HFFc6 (cell line): ENCODE measurements around the gene ZBTB47. TPM values are rescaled to one million over a fixed set of nuclear protein-coding genes. Genes with fewer than 3 reads are reported as not detected.
A peak's percentile ranks its signal among the peaks of the same experiment; 100 is the strongest.

Experiments used
- DNase-seq: peaks from one replicate; pipeline ENCODE4 v3.0.0-alpha.2; 2018
- H3K27ac Mint-ChIP-seq: 2 replicates; pipeline ENCODE4 v1.8.0; 2020; ENCODE audit warnings: mild to moderate bottlenecking, mixed read lengths
- H3K27me3 Mint-ChIP-seq: 2 replicates; pipeline ENCODE4 v1.8.0; 2021; ENCODE audit warnings: mild to moderate bottlenecking, moderate library complexity, mixed read lengths; ENCODE audit not compliant: insufficient read depth
- H3K36me3 Mint-ChIP-seq: 2 replicates; pipeline ENCODE4 v1.8.0; 2021; ENCODE audit warnings: low read depth, mixed read lengths
- H3K4me1 Mint-ChIP-seq: 2 replicates; pipeline ENCODE4 v1.8.0; 2020; ENCODE audit warnings: low read depth, mixed read lengths
- H3K4me3 Mint-ChIP-seq: 2 replicates; pipeline ENCODE4 v1.8.0; 2020; ENCODE audit warnings: mild to moderate bottlenecking, moderate library complexity, mixed read lengths
- H3K9me3 Mint-ChIP-seq: 2 replicates; pipeline ENCODE4 v1.8.0; 2020; ENCODE audit warnings: mild to moderate bottlenecking, mixed read lengths
- total RNA-seq, 6 experiments: library from RNA; stranded (reverse); fragmentation: NEBNext Ultra II Directional; extraction: Animal tissue kit (Norgen Biotek cat#: 25700); gene quantifications; 2 replicates in 1 of 6; 3 replicates in 5 of 6; pipeline ENCODE4 v1.2.3, GENCODE V29; 2021
- TF ChIP-seq, protein P1 (sequence below): fragments of 200-600 bp; sonication (generic); IDR thresholded peaks from 2 replicates; pipeline ENCODE4 v1.5.0; 2021; ENCODE audit warnings: antibody characterized with exemption, mild to moderate bottlenecking

Gene ZBTB47
- total RNA-seq, 6 experiments from 2014 or later = 26.3 to 35.7 (median 29.3) TPM

DNA sequence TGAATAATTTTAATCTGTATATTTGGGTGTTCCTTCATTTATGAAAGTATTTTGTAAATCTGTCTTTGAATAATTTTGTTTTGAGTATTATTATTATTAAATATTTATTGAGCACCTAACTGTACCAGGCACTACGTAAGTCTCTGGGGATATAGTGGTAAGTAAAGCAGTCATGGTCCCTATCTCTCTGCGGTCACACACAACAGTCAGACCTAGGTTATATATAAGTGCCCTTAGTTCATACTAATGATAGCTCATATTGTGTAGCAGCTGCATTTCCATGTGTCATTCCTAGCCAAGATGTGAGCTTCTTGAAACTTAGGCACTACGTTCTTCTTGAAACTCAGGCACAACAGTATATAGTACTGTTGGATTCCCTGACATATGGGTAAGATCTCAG, 40.6 kb upstream of the ZBTB47 start:
- TF ChIP-seq, protein P1, sequence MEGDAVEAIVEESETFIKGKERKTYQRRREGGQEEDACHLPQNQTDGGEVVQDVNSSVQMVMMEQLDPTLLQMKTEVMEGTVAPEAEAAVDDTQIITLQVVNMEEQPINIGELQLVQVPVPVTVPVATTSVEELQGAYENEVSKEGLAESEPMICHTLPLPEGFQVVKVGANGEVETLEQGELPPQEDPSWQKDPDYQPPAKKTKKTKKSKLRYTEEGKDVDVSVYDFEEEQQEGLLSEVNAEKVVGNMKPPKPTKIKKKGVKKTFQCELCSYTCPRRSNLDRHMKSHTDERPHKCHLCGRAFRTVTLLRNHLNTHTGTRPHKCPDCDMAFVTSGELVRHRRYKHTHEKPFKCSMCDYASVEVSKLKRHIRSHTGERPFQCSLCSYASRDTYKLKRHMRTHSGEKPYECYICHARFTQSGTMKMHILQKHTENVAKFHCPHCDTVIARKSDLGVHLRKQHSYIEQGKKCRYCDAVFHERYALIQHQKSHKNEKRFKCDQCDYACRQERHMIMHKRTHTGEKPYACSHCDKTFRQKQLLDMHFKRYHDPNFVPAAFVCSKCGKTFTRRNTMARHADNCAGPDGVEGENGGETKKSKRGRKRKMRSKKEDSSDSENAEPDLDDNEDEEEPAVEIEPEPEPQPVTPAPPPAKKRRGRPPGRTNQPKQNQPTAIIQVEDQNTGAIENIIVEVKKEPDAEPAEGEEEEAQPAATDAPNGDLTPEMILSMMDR = no peak
- Mint-ChIP-seq H3K27me3 (no peaks in the 10 kb centered on the region), H3K27ac (peak overlapping the region; percentile 2), H3K4me3 (no peak overlapping the region), H3K9me3 (no peaks in the 10 kb centered on the region), H3K4me1 (peaks cover 43% of the 10 kb centered on the region), H3K36me3 (peaks cover 19% of the 10 kb centered on the region)
- no peak for DNase-seq

DNA sequence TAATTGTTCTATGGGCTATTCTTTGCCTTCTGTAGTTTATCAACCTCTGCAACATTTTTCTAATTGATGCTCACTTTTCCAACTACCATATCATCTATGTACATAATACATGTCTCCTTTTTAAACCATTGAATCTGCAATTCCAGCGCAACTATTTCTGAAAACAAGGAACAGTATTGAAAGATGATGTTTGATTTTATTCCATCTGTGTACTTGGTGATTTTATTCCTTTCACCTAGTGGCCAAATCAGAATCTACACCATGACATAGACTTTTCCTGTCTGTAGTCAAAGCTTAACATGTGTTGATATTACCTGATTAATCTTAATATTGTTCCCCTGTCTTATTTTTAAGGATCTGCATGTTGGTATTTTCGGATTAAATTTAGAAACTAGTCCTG, 40.0 kb upstream of the ZBTB47 start:
- no peaks in the 10 kb centered on the region for H3K27me3 Mint-ChIP-seq
- TF ChIP-seq, protein P1 = peak; percentile 79
- no peaks in the 10 kb centered on the region for H3K9me3 Mint-ChIP-seq
- peak; percentile 17 for DNase-seq
- peaks cover 16% of the 10 kb centered on the region for H3K36me3 Mint-ChIP-seq
- H3K4me1 Mint-ChIP-seq = peaks cover 41% of the 10 kb centered on the region
- H3K4me3 Mint-ChIP-seq = no peak overlapping the region
- peak overlapping the region; percentile 2 for H3K27ac Mint-ChIP-seq

DNA sequence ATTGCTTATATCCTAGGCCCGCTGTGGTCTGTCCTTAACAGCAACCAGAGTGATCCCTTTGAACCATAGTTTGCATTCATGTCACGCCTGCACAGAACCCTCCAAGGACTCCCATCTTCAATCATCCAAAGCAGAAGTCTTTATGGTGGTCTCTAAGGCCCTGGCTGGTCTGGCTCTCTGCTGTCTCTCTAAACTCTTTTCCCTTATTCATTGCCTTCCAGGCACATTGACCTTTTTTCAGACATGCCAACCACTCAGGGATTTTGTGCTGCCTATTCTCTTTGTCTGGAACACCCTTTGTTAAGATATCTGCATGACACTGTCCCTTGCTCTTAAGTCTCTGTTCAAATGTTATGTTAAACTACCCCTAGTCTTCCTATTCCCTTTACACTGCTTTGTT, 21.9 kb upstream of the ZBTB47 start:
- DNase-seq = no peak
- Mint-ChIP-seq H3K9me3 (no peaks in the 10 kb centered on the region), H3K36me3 (peaks cover 39% of the 10 kb centered on the region), H3K27me3 (no peaks in the 10 kb centered on the region), H3K4me1 (peaks cover 36% of the 10 kb centered on the region), H3K4me3 (no peak overlapping the region), H3K27ac (peak overlapping the region; percentile 8; the same call in 1 of the 2 replicates)
- TF ChIP-seq, protein P1 = no peak

DNA sequence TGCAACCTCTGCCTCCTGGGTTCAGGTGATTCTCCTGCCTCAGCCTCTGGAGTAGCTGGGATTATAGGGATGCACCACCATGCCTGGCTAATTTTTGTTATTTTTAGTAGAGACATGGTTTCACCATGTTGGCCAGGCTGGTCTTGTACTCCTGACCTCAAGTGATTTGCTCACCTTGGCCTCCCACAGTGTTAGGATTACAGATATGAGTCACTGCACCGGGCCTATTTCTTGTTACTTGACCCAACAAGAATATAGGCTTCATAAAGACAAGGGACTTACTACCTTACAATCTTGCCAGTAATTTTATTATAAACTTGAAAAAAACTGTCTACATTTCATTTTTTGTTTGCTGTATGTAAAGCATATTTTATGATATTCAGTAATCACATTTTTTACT, 21.4 kb upstream of the ZBTB47 start:
- peak overlapping the region; percentile 8; the same call in 1 of the 2 replicates for H3K27ac Mint-ChIP-seq
- peaks cover 35% of the 10 kb centered on the region for H3K4me1 Mint-ChIP-seq
- TF ChIP-seq, protein P1 = no peak
- no peaks in the 10 kb centered on the region for H3K9me3 Mint-ChIP-seq
- H3K27me3 Mint-ChIP-seq = no peaks in the 10 kb centered on the region
- H3K36me3 Mint-ChIP-seq = peaks cover 39% of the 10 kb centered on the region
- no peak overlapping the region for H3K4me3 Mint-ChIP-seq
- DNase-seq = no peak

DNA sequence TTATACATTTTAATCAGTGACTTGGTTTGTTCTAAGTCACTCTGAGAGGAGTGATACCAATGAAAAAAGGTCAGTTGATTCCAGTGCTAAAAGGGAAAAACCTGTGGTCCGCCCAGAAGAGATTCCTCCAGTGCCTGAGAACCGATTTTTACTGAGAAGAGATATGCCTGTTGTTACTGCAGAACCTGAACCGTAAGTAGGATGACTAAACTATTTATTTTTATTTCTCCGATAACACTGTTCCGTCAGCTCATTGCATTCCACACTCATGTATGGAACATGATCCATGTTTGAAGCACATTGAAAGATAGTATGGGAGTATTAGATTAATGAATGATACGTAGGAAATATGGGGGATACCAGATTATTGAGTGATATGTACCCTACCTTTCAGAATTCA, 20.0 kb upstream of the ZBTB47 start:
- DNase-seq = no peak
- peak overlapping the region; percentile 10; the same call in 1 of the 2 replicates for H3K27ac Mint-ChIP-seq
- no peaks in the 10 kb centered on the region for H3K9me3 Mint-ChIP-seq
- H3K4me1 Mint-ChIP-seq = peaks cover 31% of the 10 kb centered on the region
- TF ChIP-seq, protein P1 = no peak
- no peaks in the 10 kb centered on the region for H3K27me3 Mint-ChIP-seq
- H3K4me3 Mint-ChIP-seq = no peak overlapping the region
- H3K36me3 Mint-ChIP-seq = peaks cover 39% of the 10 kb centered on the region

DNA sequence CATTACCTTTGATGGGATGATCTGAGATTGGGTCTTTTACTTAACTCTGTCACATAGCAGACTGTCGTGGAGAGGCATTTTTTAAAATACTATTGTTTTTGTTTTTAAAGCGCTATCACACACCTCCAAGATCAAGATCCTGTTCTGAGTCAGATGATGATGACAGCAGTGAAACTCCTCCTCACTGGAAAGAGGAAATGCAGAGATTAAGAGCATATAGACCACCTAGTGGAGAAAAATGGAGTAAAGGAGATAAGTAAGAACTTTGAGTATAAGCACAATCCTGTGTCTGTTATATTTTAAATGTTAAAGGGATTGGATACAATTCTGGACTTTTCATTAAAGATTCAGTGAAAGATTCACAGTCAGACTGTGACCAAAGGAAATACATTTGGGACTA, 18.4 kb upstream of the ZBTB47 start:
- Mint-ChIP-seq H3K27me3 (no peaks in the 10 kb centered on the region), H3K4me1 (peaks cover 25% of the 10 kb centered on the region), H3K4me3 (no peak overlapping the region), H3K9me3 (no peaks in the 10 kb centered on the region), H3K27ac (peak overlapping the region; percentile 17; the same call in 1 of the 2 replicates), H3K36me3 (peaks cover 32% of the 10 kb centered on the region)
- TF ChIP-seq, protein P1 = peak; percentile 52
- peak; percentile 34 for DNase-seq
